ENCODE data around the gene KCNAB1. TPM values are rescaled to one million over a fixed set of nuclear protein-coding genes. Genes with fewer than 3 reads are reported as not detected.

KCNAB1 gene
- total RNA-seq, 1 donor from 2014 or later: 2.4 TPM

DNA sequence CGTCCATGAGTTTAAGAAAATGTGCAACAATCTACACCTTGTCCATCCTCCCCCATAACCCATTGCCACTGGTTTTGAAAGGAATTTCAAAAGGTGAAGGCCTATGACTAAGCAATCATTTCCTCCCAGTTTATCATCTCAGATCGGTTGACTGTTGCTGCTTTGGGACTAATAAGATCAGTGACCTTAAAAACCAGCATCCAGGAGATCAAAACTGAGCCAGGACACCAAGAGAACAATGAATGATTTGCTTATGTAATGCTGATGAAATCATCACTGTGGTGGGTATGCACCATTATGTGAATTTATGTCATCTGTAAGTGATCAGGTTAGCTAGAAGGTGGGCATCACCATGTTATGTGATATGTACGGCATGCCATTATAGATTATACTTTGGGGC lies 239.0 kb downstream of the KCNAB1 start:
- TF ChIP-seq, protein P1, sequence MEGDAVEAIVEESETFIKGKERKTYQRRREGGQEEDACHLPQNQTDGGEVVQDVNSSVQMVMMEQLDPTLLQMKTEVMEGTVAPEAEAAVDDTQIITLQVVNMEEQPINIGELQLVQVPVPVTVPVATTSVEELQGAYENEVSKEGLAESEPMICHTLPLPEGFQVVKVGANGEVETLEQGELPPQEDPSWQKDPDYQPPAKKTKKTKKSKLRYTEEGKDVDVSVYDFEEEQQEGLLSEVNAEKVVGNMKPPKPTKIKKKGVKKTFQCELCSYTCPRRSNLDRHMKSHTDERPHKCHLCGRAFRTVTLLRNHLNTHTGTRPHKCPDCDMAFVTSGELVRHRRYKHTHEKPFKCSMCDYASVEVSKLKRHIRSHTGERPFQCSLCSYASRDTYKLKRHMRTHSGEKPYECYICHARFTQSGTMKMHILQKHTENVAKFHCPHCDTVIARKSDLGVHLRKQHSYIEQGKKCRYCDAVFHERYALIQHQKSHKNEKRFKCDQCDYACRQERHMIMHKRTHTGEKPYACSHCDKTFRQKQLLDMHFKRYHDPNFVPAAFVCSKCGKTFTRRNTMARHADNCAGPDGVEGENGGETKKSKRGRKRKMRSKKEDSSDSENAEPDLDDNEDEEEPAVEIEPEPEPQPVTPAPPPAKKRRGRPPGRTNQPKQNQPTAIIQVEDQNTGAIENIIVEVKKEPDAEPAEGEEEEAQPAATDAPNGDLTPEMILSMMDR (IDR thresholded peaks at IDR 0.05; ENCODE audit: borderline replicate concordance): no peak
- Histone ChIP-seq H3K36me3 (no peaks in the 10 kb centered on the region), H3K4me1 (no peaks in the 10 kb centered on the region), H3K27me3 (ENCODE audit: low read depth) (no peaks in the 10 kb centered on the region), H3K4me3 (no peak overlapping the region), H3K27ac (replicated peaks) (no peak overlapping the region), H3K9me3 (replicated peaks) (no peaks in the 10 kb centered on the region)
- DNase-seq: no peak
- intact Hi-C loops (cut with micrococcal nuclease): no loop called here

GRCh38 chr3:156360083-156360482 lies 239.7 kb downstream of the KCNAB1 start:
- intact Hi-C loops (cut with micrococcal nuclease): no loop called here
- DNase-seq: no peak
- Histone ChIP-seq H3K36me3 (no peaks in the 10 kb centered on the region), H3K27ac (replicated peaks) (no peak overlapping the region), H3K9me3 (replicated peaks) (no peaks in the 10 kb centered on the region), H3K27me3 (ENCODE audit: low read depth) (peaks cover 4% of the 10 kb centered on the region), H3K4me1 (no peaks in the 10 kb centered on the region), H3K4me3 (no peak overlapping the region)
- TF ChIP-seq, protein P1 (IDR thresholded peaks at IDR 0.05; ENCODE audit: borderline replicate concordance): no peak

GRCh38 chr3:156360963-156361362 lies 240.6 kb downstream of the KCNAB1 start:
- TF ChIP-seq, protein P1 (IDR thresholded peaks at IDR 0.05; ENCODE audit: borderline replicate concordance): no peak
- no peak overlapping the region for H3K27ac ChIP-seq (replicated peaks)
- DNase-seq: no peak
- no peaks in the 10 kb centered on the region for H3K9me3 ChIP-seq (replicated peaks)
- H3K27me3 ChIP-seq (ENCODE audit: low read depth): peaks cover 5% of the 10 kb centered on the region
- no peak overlapping the region for H3K4me3 ChIP-seq
- intact Hi-C loops (cut with micrococcal nuclease): no loop called here
- no peaks in the 10 kb centered on the region for H3K4me1 ChIP-seq
- H3K36me3 ChIP-seq: no peaks in the 10 kb centered on the region

GRCh38 chr3:156366559-156366958 lies 246.2 kb downstream of the KCNAB1 start:
- DNase-seq: no peak
- Histone ChIP-seq H3K36me3 (no peaks in the 10 kb centered on the region), H3K27me3 (ENCODE audit: low read depth) (peaks cover 5% of the 10 kb centered on the region), H3K4me1 (no peaks in the 10 kb centered on the region), H3K4me3 (no peak overlapping the region), H3K9me3 (replicated peaks) (no peaks in the 10 kb centered on the region), H3K27ac (replicated peaks) (no peak overlapping the region)
- intact Hi-C loops (cut with micrococcal nuclease): no loop called here
- TF ChIP-seq, protein P1 (IDR thresholded peaks at IDR 0.05; ENCODE audit: borderline replicate concordance): no peak

DNA sequence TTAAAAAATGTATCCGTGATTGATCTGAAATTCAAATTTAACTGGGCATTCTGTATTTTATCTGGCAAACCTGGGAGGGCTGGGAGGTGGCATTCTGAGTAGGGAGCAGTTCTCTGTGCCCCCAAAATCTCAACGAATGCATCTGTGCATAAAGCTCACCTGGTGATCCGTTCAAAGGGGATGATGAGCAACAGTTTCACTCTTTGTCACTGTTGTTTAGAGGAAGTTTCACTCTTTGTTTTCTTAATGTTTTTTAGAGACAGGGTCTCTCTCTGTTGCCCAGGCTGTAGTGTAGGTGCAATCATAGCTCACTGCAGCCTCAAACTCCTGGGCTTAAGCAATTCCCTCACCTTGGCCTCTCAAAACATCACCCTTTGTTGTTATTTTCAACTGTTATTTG lies 247.8 kb downstream of the KCNAB1 start:
- intact Hi-C loops (cut with micrococcal nuclease): no loop called here
- Histone ChIP-seq H3K36me3 (no peaks in the 10 kb centered on the region), H3K27ac (replicated peaks) (no peak overlapping the region), H3K9me3 (replicated peaks) (no peaks in the 10 kb centered on the region), H3K4me3 (no peak overlapping the region), H3K4me1 (no peaks in the 10 kb centered on the region), H3K27me3 (ENCODE audit: low read depth) (peaks cover 5% of the 10 kb centered on the region)
- TF ChIP-seq, protein P1 (IDR thresholded peaks at IDR 0.05; ENCODE audit: borderline replicate concordance): no peak
- no peak for DNase-seq

DNA sequence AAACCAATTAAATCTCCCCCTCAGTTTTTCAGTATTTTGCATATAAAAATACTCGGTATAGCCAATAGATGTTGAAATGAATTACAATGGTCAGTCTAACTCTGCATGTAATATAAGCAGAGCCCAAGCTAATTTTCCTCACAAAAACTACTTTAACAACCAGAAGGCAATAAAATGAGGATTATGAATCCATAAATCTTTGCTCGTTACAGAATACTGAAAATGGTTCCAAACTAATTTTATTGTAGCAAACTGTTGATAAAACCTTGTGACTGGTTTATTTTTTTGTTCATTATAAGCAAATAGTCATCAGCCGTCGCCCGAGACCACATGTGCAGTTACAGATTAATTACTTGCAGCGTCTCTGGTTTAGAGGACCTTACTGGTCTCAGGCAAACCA lies 251.3 kb downstream of the KCNAB1 start:
- peaks cover 20% of the 10 kb centered on the region for H3K27me3 ChIP-seq (ENCODE audit: low read depth)
- H3K27ac ChIP-seq (replicated peaks): no peak overlapping the region
- no peak overlapping the region for H3K4me3 ChIP-seq
- no peak for DNase-seq
- TF ChIP-seq, protein P1 (IDR thresholded peaks at IDR 0.05; ENCODE audit: borderline replicate concordance): no peak
- no peaks in the 10 kb centered on the region for H3K9me3 ChIP-seq (replicated peaks)
- H3K36me3 ChIP-seq: no peaks in the 10 kb centered on the region
- no peaks in the 10 kb centered on the region for H3K4me1 ChIP-seq
- intact Hi-C loops (cut with micrococcal nuclease): no loop called here
